OCI-LY7 (cell line): ENCODE measurements around the gene RIOK3. TPM values are rescaled to one million over a fixed set of nuclear protein-coding genes. Genes with fewer than 3 reads are reported as not detected.
A peak's percentile ranks its signal among the peaks of the same experiment; 100 is the strongest.
"Not testable (repeated sequence)": the region's sequence is repeated elsewhere in the genome, so short reads cannot be mapped to it uniquely, and the experiment has no call there.

ENCODE experiments used
- BruUV-seq: library from RNA; stranded (reverse); fragments of 400-500 nt; replicated peaks from 2 replicates; lab custom pipeline; 2021; lab: Mats Ljungman, UMichigan
- CTCF ChIA-PET: fragments of 300-600 bp; sonication (Branson Sonifier 250); formaldehyde crosslinking; loops from one replicate; lab custom pipeline; 2022; ENCODE audit warnings: antibody characterized with exemption; ENCODE audit not compliant: unreplicated experiment; lab: Charles Lee
- POLR2A ChIA-PET: fragments of 300-600 bp; sonication (Branson Sonifier 250); formaldehyde crosslinking; loops from one replicate; lab custom pipeline; 2022; ENCODE audit warnings: antibody characterized with exemption; lab: Charles Lee
- DNase-seq: peaks from one replicate; pipeline ENCODE4 v3.0.0-alpha.2; 2015; ENCODE audit warnings: low spot score
- H2AFZ ChIP-seq: fragments of 200-600 bp; sonication (generic), shearing (Covaris generic); 2 replicates; pipeline ENCODE4 v1.6.1; 2014; ENCODE audit warnings: mild to moderate bottlenecking, antibody characterized with exemption, low read length, moderate library complexity
- H3K27ac ChIP-seq: fragments of 200-600 bp; sonication (generic); 2 replicates; pipeline ENCODE4 v1.5.1; 2014; ENCODE audit warnings: mixed run types, low read depth, mild to moderate bottlenecking, moderate library complexity, low read length, inconsistent platforms; ENCODE audit not compliant: poor library complexity, severe bottlenecking
- H3K36me3 ChIP-seq: fragments of 200-600 bp; sonication (generic); 2 replicates; pipeline ENCODE4 v1.6.1; 2014; ENCODE audit warnings: mild to moderate bottlenecking, antibody characterized with exemption, low read length, moderate library complexity, mixed read lengths; ENCODE audit not compliant: insufficient read depth
- H3K4me1 ChIP-seq: fragments of 200-600 bp; sonication (generic); 2 replicates; pipeline ENCODE4 v1.5.1; 2014; ENCODE audit warnings: mild to moderate bottlenecking, low read length; ENCODE audit not compliant: insufficient read depth, poor library complexity, severe bottlenecking
- H3K4me2 ChIP-seq: fragments of 200-600 bp; sonication (generic); 2 replicates; pipeline ENCODE4 v1.6.1; 2014; ENCODE audit warnings: mild to moderate bottlenecking, low read length
- H3K4me3 ChIP-seq: fragments of 200-600 bp; sonication (generic); 2 replicates; pipeline ENCODE4 v1.5.1; 2014; ENCODE audit warnings: mild to moderate bottlenecking, low read depth, low read length; ENCODE audit not compliant: poor library complexity, severe bottlenecking
- H3K79me2 ChIP-seq: fragments of 200-600 bp; sonication (generic); 2 replicates; pipeline ENCODE4 v1.6.1; 2016; ENCODE audit warnings: low read depth, mild to moderate bottlenecking, low read length, moderate library complexity, mixed read lengths; ENCODE audit not compliant: insufficient read depth
- H3K9me2 ChIP-seq: fragments of 200-600 bp; sonication (generic); 2 replicates; pipeline ENCODE4 v1.6.1; 2016; ENCODE audit warnings: mild to moderate bottlenecking, low read length, mixed read lengths; ENCODE audit not compliant: insufficient read depth
- H3K9me3 ChIP-seq: fragments of 200-600 bp; sonication (generic); 2 replicates; pipeline ENCODE4 v1.6.1; 2014; ENCODE audit warnings: mild to moderate bottlenecking, mixed run types, low read length, mixed read lengths
- H4K20me1 ChIP-seq: fragments of 200-600 bp; sonication (generic); 2 replicates; pipeline ENCODE4 v1.6.1; 2014; ENCODE audit warnings: mild to moderate bottlenecking, antibody characterized with exemption, low read length, moderate library complexity, mixed read lengths; ENCODE audit not compliant: insufficient read depth
- EZH2phosphoT487 ChIP-seq: fragments of 200-600 bp; sonication (generic); IDR thresholded peaks from 2 replicates; pipeline ENCODE4 v1.6.1; 2018; ENCODE audit warnings: low read depth, borderline replicate concordance, mild to moderate bottlenecking, mixed run types, antibody characterized with exemption, low read length, moderate library complexity, mixed read lengths
- intact Hi-C: fragments of 100-400 bp; cut with micrococcal nuclease; formaldehyde crosslinking; loops from one replicate; pipeline ENCODE4 v1.10.0; 2022; ENCODE audit not compliant: unreplicated experiment
- total RNA-seq, 2 experiments: library from RNA; depleted of rRNA in 1 of 2; stranded (reverse); fragments of >200 nt in 1 of 2; shearing (Covaris generic) in 1 of 2; gene quantifications; 2 replicates each; pipeline ENCODE4 v1.2.3, GENCODE V29; 2014 to 2022
- TF ChIP-seq, protein P1 (sequence below): fragments of 200-600 bp; sonication (generic); conservative IDR thresholded peaks from 2 replicates; pipeline ENCODE4 v1.5.1; 2014; ENCODE audit warnings: mild to moderate bottlenecking, antibody characterized with exemption, low read length, moderate library complexity, mixed read lengths

RIOK3 gene
- total RNA-seq, 2 experiments from 2014 or later: 26.6 to 52.4 TPM

DNA sequence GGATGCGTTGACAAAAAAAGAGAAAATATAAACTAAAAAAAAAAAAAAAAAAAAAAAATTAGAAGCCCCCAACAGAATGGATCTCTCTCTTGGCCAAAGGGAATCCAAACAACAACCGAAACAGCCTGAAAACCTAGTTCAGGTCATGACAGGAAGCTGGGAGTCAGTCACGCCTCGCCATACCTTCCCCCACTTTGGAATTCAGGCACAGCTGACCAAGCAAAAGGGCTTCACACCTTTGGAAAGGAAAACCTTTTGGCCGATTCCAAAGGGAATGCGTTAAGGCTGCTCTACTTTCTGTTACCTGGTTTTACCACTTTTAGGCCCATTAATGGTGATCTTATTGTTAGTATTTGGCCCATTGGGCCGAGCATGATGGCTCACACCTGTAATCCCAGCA lies 32.3 kb downstream of the RIOK3 start:
- CTCF ChIA-PET: no interaction called here
- Histone ChIP-seq H3K4me1 (peaks cover 13% of the 10 kb centered on the region), H3K9me3 (peaks cover 3% of the 10 kb centered on the region; the same call in 1 of the 2 replicates), H3K4me2 (no peak overlapping the region), H3K79me2 (no peaks in the 10 kb centered on the region), H2AFZ (no peak overlapping the region), H3K9me2 (no peaks in the 10 kb centered on the region), H3K4me3 (no peak overlapping the region), H3K36me3 (peaks cover 28% of the 10 kb centered on the region), H4K20me1 (no peaks in the 10 kb centered on the region), H3K27ac (no peak overlapping the region)
- no TSS peak for BruUV-seq
- POLR2A ChIA-PET: interaction anchor here (0.7 kb wide), 2 partner anchors 310 to 338 kb away, joined by 3 read pairs; no protein-coding TSS in a partner anchor
- TF ChIP-seq, protein P1, sequence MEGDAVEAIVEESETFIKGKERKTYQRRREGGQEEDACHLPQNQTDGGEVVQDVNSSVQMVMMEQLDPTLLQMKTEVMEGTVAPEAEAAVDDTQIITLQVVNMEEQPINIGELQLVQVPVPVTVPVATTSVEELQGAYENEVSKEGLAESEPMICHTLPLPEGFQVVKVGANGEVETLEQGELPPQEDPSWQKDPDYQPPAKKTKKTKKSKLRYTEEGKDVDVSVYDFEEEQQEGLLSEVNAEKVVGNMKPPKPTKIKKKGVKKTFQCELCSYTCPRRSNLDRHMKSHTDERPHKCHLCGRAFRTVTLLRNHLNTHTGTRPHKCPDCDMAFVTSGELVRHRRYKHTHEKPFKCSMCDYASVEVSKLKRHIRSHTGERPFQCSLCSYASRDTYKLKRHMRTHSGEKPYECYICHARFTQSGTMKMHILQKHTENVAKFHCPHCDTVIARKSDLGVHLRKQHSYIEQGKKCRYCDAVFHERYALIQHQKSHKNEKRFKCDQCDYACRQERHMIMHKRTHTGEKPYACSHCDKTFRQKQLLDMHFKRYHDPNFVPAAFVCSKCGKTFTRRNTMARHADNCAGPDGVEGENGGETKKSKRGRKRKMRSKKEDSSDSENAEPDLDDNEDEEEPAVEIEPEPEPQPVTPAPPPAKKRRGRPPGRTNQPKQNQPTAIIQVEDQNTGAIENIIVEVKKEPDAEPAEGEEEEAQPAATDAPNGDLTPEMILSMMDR: no peak
- TF ChIP-seq EZH2phosphoT487: no peak
- intact Hi-C loops: no loop called here
- DNase-seq: no peak

- intact Hi-C loops: no loop called here
- H2AFZ ChIP-seq: peak overlapping the region; percentile 99
Measured at GRCh38 chr18:23487738-23488570, 34.9 kb downstream of the RIOK3 start.

DNA sequence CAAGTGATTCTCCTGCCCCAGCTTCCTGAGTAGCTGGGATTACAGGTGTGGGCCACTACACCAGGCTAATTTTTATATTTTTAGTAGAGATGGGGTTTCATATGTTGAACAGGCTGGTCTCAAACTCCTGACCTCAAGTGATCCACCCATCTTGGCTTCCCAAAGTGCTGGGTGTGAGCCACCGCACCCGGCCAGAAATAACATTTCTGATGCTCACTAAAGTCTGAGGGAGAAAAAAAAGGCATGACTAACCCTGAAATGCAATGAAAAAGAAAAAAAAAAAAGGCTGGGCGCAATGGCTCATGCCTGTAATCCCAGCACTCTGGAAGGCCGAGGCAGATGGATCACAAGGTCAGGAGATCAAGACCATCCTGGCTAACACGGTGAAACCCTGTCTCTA lies 36.5 kb downstream of the RIOK3 start:
- DNase-seq, H3K36me3 ChIP-seq, H2AFZ ChIP-seq, POLR2A ChIA-PET, BruUV-seq, H3K4me3 ChIP-seq, H3K9me2 ChIP-seq, CTCF ChIA-PET, H3K79me2 ChIP-seq, intact Hi-C loops, H3K27ac ChIP-seq, H3K4me2 ChIP-seq, H4K20me1 ChIP-seq: not testable (repeated sequence)
- Histone ChIP-seq H3K9me3 (peaks cover 13% of the 10 kb centered on the region; the same call in 1 of the 2 replicates), H3K4me1 (peaks cover 13% of the 10 kb centered on the region)

More at GRCh38 chr18:23487738-23488570, 34.9 kb downstream of the RIOK3 start:
- no peaks in the 10 kb centered on the region for H3K9me2 ChIP-seq
- peak overlapping the region; percentile 45 for H3K27ac ChIP-seq
- H4K20me1 ChIP-seq: no peaks in the 10 kb centered on the region
- ChIA-PET CTCF (interaction anchor here (0.5 to 1.3 kb wide), 5 partner anchors 8 to 380 kb away, joined by 3 to 6 read pairs (median 3); partner anchors contain the start of gene RMC1), POLR2A (interaction anchor here (0.6 to 2.3 kb wide), 14 partner anchors 9 to 434 kb away, joined by 3 to 12 read pairs (median 4); partner anchors contain the start of gene RIOK3)
- DNase-seq: peak; percentile 33
- BruUV-seq: no TSS peak
- no peaks in the 10 kb centered on the region for H3K79me2 ChIP-seq
- peaks cover 13% of the 10 kb centered on the region; the same call in 1 of the 2 replicates for H3K9me3 ChIP-seq
- H3K36me3 ChIP-seq: peaks cover 4% of the 10 kb centered on the region
- peak overlapping the region; percentile 62 for H3K4me2 ChIP-seq
- peak overlapping the region; percentile 20 for H3K4me3 ChIP-seq
- peaks cover 13% of the 10 kb centered on the region for H3K4me1 ChIP-seq
- TF ChIP-seq, protein P1: no peak
